Stimulated activated CD8-positive, alpha-beta memory T cell treated with anti-CD3 and anti-CD28 coated beads, Interleukin-2, amount 100 ng/mL, for 48 hours (primary cell): ENCODE results near the gene RBL2.
"Not testable (repeated sequence)": the region's sequence is repeated elsewhere in the genome, so short reads cannot be mapped to it uniquely, and the experiment has no call there.

Experiments
- DNase-seq, 2 donors: peaks; one replicate each; pipeline ENCODE4 v3.0.0-alpha.2; 2020; ENCODE audit warnings: low read depth in 2 of 2

The RBL2 gene

GRCh38 chr16:53537626-53538025 lies 103.4 kb downstream of the RBL2 start:
- DNase-seq: no peak

DNA sequence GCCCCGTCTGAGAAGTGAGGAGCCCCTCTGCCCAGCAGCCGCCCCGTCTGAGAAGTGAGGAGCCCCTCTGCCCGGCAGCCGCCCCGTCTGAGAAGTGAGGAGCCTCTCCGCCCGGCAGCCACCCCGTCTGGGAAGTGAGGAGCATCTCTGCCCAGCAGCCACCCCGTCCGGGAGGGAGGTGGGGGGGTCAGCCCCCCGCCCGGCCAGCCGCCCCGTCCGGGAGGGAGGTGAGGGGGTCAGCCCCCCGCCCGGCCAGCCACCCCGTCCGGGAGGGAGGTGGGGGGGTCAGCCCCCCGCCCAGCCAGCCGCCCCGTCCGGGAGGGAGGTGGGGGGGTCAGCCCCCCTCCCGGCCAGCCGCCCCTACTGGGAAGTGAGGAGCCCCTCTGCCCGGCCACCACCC lies 105.1 kb downstream of the RBL2 start:
- DNase-seq: not testable (repeated sequence)

GRCh38 chr16:53539759-53540718 lies 105.8 kb downstream of the RBL2 start:
- not testable (repeated sequence) for DNase-seq
